PC-9 (cell line): Measurements from ENCODE around the gene ERC1. TPM values are rescaled to one million over a fixed set of nuclear protein-coding genes. Genes with fewer than 3 reads are reported as not detected.
A peak's percentile ranks its signal among the peaks of the same experiment; 100 is the strongest.

ENCODE experiments used
- BruUV-seq: library from RNA; stranded (reverse); fragments of 400-500 nt; replicated peaks from 2 replicates; lab custom pipeline; 2021; lab: Mats Ljungman, UMichigan
- CTCF ChIA-PET: fragments of 300-600 bp; sonication (Branson Sonifier 250); formaldehyde crosslinking; loops from one replicate; lab custom pipeline; 2022; ENCODE audit warnings: antibody characterized with exemption; lab: Charles Lee
- POLR2A ChIA-PET: fragments of 300-600 bp; sonication (Branson Sonifier 250); formaldehyde crosslinking; loops from one replicate; lab custom pipeline; 2022; ENCODE audit warnings: antibody characterized with exemption; ENCODE audit not compliant: unreplicated experiment; lab: Charles Lee
- DNase-seq, 2 experiments: peaks; one replicate each; pipeline versions ENCODE4 v3.0.0 to v3.0.0-alpha.2; 2015 to 2022; ENCODE audit warnings: mixed read lengths in 1 of 2
- H2AFZ ChIP-seq: fragments of 200-600 bp; sonication (generic); 2 replicates; pipeline ENCODE4 v1.8.1; 2017; ENCODE audit warnings: antibody characterized with exemption
- H3F3A ChIP-seq: fragments of 200-600 bp; sonication (generic); 2 replicates; pipeline ENCODE4 v1.8.1; 2017; ENCODE audit warnings: antibody characterized with exemption, mild to moderate bottlenecking, low read depth; ENCODE audit not compliant: insufficient read depth
- H3K27ac ChIP-seq: fragments of 200-600 bp; sonication (generic); 2 replicates; pipeline ENCODE4 v1.6.1; 2016; ENCODE audit warnings: mixed run types
- H3K27me3 ChIP-seq: fragments of 200-600 bp; sonication (generic); 2 replicates; pipeline ENCODE4 v1.6.1; 2016; ENCODE audit warnings: low read depth, mixed run types; ENCODE audit not compliant: insufficient read depth
- H3K36me3 ChIP-seq: fragments of 200-600 bp; sonication (generic); 2 replicates; pipeline ENCODE4 v1.6.1; 2016; ENCODE audit warnings: low read depth, mixed run types
- H3K4me1 ChIP-seq: fragments of 200-600 bp; sonication (generic); replicated peaks from 2 replicates; pipeline ENCODE4 v1.6.1; 2016; ENCODE audit warnings: mixed run types; ENCODE audit not compliant: insufficient read depth
- H3K4me2 ChIP-seq: fragments of 200-600 bp; sonication (generic); 2 replicates; pipeline ENCODE4 v1.6.1; 2017; ENCODE audit warnings: mixed run types
- H3K4me3 ChIP-seq: fragments of 200-600 bp; sonication (generic); 2 replicates; pipeline ENCODE4 v1.6.1; 2016; ENCODE audit warnings: mixed run types
- H3K79me2 ChIP-seq: fragments of 200-600 bp; sonication (generic); 2 replicates; pipeline ENCODE4 v1.6.1; 2017; ENCODE audit warnings: low read depth, mixed run types
- H3K9me2 ChIP-seq: fragments of 200-600 bp; sonication (generic); 2 replicates; pipeline ENCODE4 v1.8.1; 2017; ENCODE audit warnings: mild to moderate bottlenecking; ENCODE audit not compliant: insufficient read depth
- H3K9me3 ChIP-seq: fragments of 200-600 bp; sonication (generic); 2 replicates; pipeline ENCODE4 v1.8.1; 2016; ENCODE audit warnings: low read depth; ENCODE audit not compliant: insufficient read depth
- H4K20me1 ChIP-seq: fragments of 200-600 bp; sonication (generic); 2 replicates; pipeline ENCODE4 v1.8.1; 2017; ENCODE audit not compliant: insufficient read depth
- EZH2 ChIP-seq: fragments of 200-600 bp; sonication (generic); IDR thresholded peaks from 2 replicates; pipeline ENCODE4 v1.8.0; 2017; ENCODE audit warnings: antibody characterized with exemption, low read depth
- intact Hi-C: fragments of 100-400 bp; cut with micrococcal nuclease; formaldehyde crosslinking; loops from one replicate; pipeline ENCODE4 v1.10.0; 2022; ENCODE audit not compliant: unreplicated experiment
- total RNA-seq: library from RNA; stranded (reverse); gene quantifications from 2 replicates; pipeline ENCODE4 v1.2.3, GENCODE V29; 2021
- TF ChIP-seq, protein P1 (sequence below): fragments of 200-600 bp; sonication (generic); conservative IDR thresholded peaks from 2 replicates; pipeline ENCODE4 v1.6.1; 2017; ENCODE audit warnings: mixed run types, antibody characterized with exemption, mild to moderate bottlenecking, moderate library complexity

The ERC1 gene
- total RNA-seq, 1 experiment from 2014 or later = 52.0 TPM

DNA sequence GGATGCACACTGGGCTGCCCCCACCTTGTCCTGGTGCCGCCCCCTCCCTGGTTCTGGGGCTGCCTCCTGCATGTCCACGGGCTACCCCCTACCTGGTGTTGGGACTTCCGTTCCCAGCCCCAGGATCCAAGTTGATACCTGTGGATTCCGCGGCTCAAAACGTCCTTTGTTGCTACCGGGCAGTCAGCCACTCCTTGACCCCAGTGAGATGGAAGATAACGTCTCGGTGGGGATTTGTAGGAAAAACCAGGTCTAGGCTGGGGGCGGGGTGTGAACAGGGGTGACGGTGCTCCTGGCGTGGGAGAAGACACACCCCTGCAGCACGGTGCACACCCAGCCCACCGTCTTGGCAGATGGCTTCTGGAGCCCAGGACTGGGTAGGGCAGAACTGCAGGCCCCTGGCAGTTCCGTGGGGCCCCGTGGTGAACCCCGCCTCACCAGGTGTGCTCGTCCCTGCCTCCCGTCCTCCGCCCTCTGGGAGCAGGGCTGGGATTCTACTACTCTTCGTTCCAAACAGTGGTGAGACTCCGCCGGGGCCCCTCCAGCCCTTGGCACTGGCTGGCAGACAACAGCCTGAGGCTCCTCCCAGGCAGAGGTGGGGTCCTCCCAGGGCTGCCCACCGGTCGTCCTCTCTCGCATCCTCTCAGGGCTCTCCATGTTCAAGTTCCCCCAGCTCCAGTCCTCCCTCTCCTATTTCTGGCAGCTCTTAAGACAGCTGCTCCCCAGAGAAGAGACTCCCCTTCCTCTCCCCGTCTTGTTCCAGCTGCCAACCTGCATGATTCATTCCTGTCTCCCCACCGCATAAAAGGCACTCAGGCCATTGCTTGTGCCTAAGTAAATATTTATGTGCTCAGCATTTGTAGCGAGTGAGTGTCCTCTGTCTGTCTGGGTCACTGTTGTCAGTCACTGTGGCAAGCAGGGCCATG is 527.8 kb downstream of the ERC1 start:
- ChIA-PET POLR2A (interaction anchor here (0.6 to 1.1 kb wide), 3 partner anchors 23 to 388 kb away, joined by 3 to 6 read pairs (median 3); no protein-coding TSS in a partner anchor), CTCF (interaction anchor here (1.0 to 1.8 kb wide), 3 partner anchors 9 to 401 kb away, joined by 3 to 6 read pairs (median 4); no protein-coding TSS in a partner anchor)
- H3K9me3 ChIP-seq = 0 out of 2 replicates have a peak, but pooled peaks cover 10% of the 10 kb centered on the region

DNA sequence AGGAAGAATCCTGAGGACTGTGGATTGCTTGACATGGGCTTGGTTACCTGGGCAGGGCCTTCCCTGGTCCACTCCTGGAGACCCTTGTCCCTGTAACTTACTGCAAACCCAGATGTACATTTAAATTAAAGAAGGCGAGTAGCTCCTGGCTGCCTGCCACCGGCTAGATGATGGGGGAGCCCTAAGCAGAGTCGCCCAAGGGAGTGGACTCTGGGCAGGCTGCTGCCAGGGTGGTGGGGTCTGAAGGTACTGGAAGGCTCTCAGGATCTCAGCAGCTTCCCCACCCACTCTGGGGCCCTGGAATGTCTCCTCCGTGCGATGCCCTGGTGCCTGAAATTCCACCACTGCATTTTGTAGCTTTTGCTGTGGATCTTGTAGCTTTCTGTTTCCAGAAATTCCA is 528.6 kb downstream of the ERC1 start:
- intact Hi-C loops = loop anchor here (1.0 to 5.0 kb wide), 6 partner anchors 19 to 402 kb away; no protein-coding TSS in a partner anchor
- CTCF ChIA-PET = interaction anchor here (0.6 to 1.8 kb wide), 6 partner anchors 8 to 1372 kb away, joined by 3 to 6 read pairs (median 3); no protein-coding TSS in a partner anchor

More for the DNA sequence above, 527.8 kb downstream of the ERC1 start:
- no peaks in the 10 kb centered on the region for H3K9me2 ChIP-seq
- H2AFZ ChIP-seq = peak overlapping the region; percentile 30; the same call in 1 of the 2 replicates
- H3K4me1 ChIP-seq = peaks cover 28% of the 10 kb centered on the region
- H3F3A ChIP-seq = peaks cover 8% of the 10 kb centered on the region; the same call in 1 of the 2 replicates
- H4K20me1 ChIP-seq = no peaks in the 10 kb centered on the region
- TF ChIP-seq EZH2 = no peak
- TF ChIP-seq, protein P1, sequence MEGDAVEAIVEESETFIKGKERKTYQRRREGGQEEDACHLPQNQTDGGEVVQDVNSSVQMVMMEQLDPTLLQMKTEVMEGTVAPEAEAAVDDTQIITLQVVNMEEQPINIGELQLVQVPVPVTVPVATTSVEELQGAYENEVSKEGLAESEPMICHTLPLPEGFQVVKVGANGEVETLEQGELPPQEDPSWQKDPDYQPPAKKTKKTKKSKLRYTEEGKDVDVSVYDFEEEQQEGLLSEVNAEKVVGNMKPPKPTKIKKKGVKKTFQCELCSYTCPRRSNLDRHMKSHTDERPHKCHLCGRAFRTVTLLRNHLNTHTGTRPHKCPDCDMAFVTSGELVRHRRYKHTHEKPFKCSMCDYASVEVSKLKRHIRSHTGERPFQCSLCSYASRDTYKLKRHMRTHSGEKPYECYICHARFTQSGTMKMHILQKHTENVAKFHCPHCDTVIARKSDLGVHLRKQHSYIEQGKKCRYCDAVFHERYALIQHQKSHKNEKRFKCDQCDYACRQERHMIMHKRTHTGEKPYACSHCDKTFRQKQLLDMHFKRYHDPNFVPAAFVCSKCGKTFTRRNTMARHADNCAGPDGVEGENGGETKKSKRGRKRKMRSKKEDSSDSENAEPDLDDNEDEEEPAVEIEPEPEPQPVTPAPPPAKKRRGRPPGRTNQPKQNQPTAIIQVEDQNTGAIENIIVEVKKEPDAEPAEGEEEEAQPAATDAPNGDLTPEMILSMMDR = no peak
- intact Hi-C loops = loop anchor here (1.0 to 5.0 kb wide), 6 partner anchors 19 to 402 kb away; no protein-coding TSS in a partner anchor
- H3K27me3 ChIP-seq = no peaks in the 10 kb centered on the region
- no peaks in the 10 kb centered on the region for H3K36me3 ChIP-seq
- BruUV-seq = no TSS peak
- peak overlapping the region; percentile 44; the same call in 1 of the 2 replicates for H3K4me3 ChIP-seq
- no peak overlapping the region for H3K27ac ChIP-seq
- H3K79me2 ChIP-seq = no peaks in the 10 kb centered on the region
- DNase-seq = peak; percentile 84 to 92
- H3K4me2 ChIP-seq = peak overlapping the region; percentile 74

DNA sequence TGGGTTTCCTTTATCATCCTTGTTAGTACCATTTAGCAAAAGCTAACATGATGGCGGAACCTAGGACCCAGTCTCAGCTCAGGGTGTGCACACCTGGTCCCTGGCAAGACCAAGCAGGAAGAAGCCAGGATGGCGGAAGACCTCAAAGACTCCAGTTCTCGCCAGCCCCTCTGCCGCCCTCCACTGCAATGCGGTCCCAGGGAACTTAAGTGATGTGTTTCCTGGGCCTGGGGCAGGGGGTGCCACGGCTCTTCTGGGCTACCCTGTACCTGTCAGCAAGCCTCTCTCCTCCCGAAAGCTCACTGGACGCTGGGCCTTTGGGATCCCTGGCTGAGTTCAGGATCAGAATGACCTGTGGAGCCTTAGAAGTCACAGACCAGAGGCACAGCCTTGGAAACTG is 532.0 kb downstream of the ERC1 start:
- H3K27ac ChIP-seq = no peak overlapping the region
- H3K9me3 ChIP-seq = no peaks in the 10 kb centered on the region
- no peak overlapping the region for H2AFZ ChIP-seq
- no peak overlapping the region for H3K4me3 ChIP-seq
- ChIA-PET CTCF (no interaction called here), POLR2A (no interaction called here)
- H3K79me2 ChIP-seq = no peaks in the 10 kb centered on the region
- no peak for DNase-seq
- intact Hi-C loops = no loop called here
- H3F3A ChIP-seq = peaks cover 14% of the 10 kb centered on the region; the same call in 1 of the 2 replicates
- H3K4me1 ChIP-seq = peaks cover 21% of the 10 kb centered on the region
- BruUV-seq = no TSS peak
- no peaks in the 10 kb centered on the region for H4K20me1 ChIP-seq
- H3K4me2 ChIP-seq = no peak overlapping the region
- H3K9me2 ChIP-seq = no peaks in the 10 kb centered on the region
- H3K27me3 ChIP-seq = no peaks in the 10 kb centered on the region
- no peak for TF ChIP-seq EZH2
- TF ChIP-seq, protein P1 = no peak
- H3K36me3 ChIP-seq = no peaks in the 10 kb centered on the region

More for the DNA sequence above, 528.6 kb downstream of the ERC1 start:
- peak overlapping the region; percentile 74 for H3K4me2 ChIP-seq
- no peaks in the 10 kb centered on the region for H3K9me2 ChIP-seq
- H3K79me2 ChIP-seq = no peaks in the 10 kb centered on the region
- H3K27ac ChIP-seq = no peak overlapping the region
- DNase-seq = peak in 1 of 2 experiments; percentile 55
- H3K9me3 ChIP-seq = 0 out of 2 replicates have a peak, but pooled peaks cover 10% of the 10 kb centered on the region
- POLR2A ChIA-PET = interaction anchor here (0.6 to 1.1 kb wide), 4 partner anchors 24 to 390 kb away, joined by 3 to 6 read pairs (median 4); no protein-coding TSS in a partner anchor
- TSS peak; percentile 25 for BruUV-seq
- no peak overlapping the region for H2AFZ ChIP-seq
- TF ChIP-seq, protein P1 = no peak
- TF ChIP-seq EZH2 = no peak
- no peaks in the 10 kb centered on the region for H3K27me3 ChIP-seq
- H3K4me1 ChIP-seq = peaks cover 28% of the 10 kb centered on the region
- H4K20me1 ChIP-seq = no peaks in the 10 kb centered on the region
- H3K4me3 ChIP-seq = peak overlapping the region; percentile 44; the same call in 1 of the 2 replicates
- peaks cover 8% of the 10 kb centered on the region; the same call in 1 of the 2 replicates for H3F3A ChIP-seq
- no peaks in the 10 kb centered on the region for H3K36me3 ChIP-seq
